Measurements from ENCODE around the gene CLINT1. TPM values are rescaled to one million over a fixed set of nuclear protein-coding genes. Genes with fewer than 3 reads are reported as not detected.
"Not testable (repeated sequence)": the region's sequence is repeated elsewhere in the genome, so short reads cannot be mapped to it uniquely, and the experiment has no call there.

CLINT1 gene
- total RNA-seq, result 10 to 100 TPM; 42.1 to 60.7 TPM

GRCh38 chr5:157858527-157859226 is at the start of gene CLINT1:
Gene CLINT1 (minus strand): TSS chr5:157859145. CDS start chr5:157858970, 175 bp downstream.
- H3K27ac Mint-ChIP-seq, result peak within 1 kb of the TSS; percentile 90
- H3K27me3 Mint-ChIP-seq, result no peaks in the 10 kb centered on the region
- H3K4me3 Mint-ChIP-seq, result peak within 1 kb of the TSS; percentile 81
- no peaks in the 10 kb centered on the region for H3K9me3 Mint-ChIP-seq
- peaks cover 51% of the 10 kb centered on the region for H3K4me1 Mint-ChIP-seq
- peaks cover 43% of the 10 kb centered on the region for H3K36me3 Mint-ChIP-seq (ENCODE audit: low read depth)
- ATAC-seq (replicated peaks), result peak; percentile 78

- ATAC-seq (replicated peaks), result no peak
- no peaks in the 10 kb centered on the region for H3K9me3 Mint-ChIP-seq
- H3K36me3 Mint-ChIP-seq (ENCODE audit: low read depth), result no peaks in the 10 kb centered on the region
- no peak overlapping the region for H3K27ac Mint-ChIP-seq
- peaks cover 3% of the 10 kb centered on the region for H3K27me3 Mint-ChIP-seq
- H3K4me1 Mint-ChIP-seq, result no peaks in the 10 kb centered on the region
- H3K4me3 Mint-ChIP-seq, result no peak overlapping the region
These were observed 49.5 kb upstream of the CLINT1 start for GRCh38 chr5:157908459-157908858.

- Mint-ChIP-seq H3K9me3 (no peaks in the 10 kb centered on the region), H3K27ac (no peak overlapping the region), H3K4me1 (no peaks in the 10 kb centered on the region), H3K36me3 (ENCODE audit: low read depth) (no peaks in the 10 kb centered on the region), H3K4me3 (no peak overlapping the region), H3K27me3 (peaks cover 6% of the 10 kb centered on the region)
- ATAC-seq (replicated peaks), result no peak
These were observed 48.5 kb upstream of the CLINT1 start for GRCh38 chr5:157907479-157907878.

- no peaks in the 10 kb centered on the region for H3K9me3 Mint-ChIP-seq
- H3K36me3 Mint-ChIP-seq (ENCODE audit: low read depth), result no peaks in the 10 kb centered on the region
- ATAC-seq (replicated peaks), result no peak
- no peak overlapping the region for H3K27ac Mint-ChIP-seq
- H3K4me1 Mint-ChIP-seq, result no peaks in the 10 kb centered on the region
- peaks cover 3% of the 10 kb centered on the region for H3K27me3 Mint-ChIP-seq
- no peak overlapping the region for H3K4me3 Mint-ChIP-seq
These were observed 44.1 kb upstream of the CLINT1 start for GRCh38 chr5:157903117-157903450.

- peaks cover 3% of the 10 kb centered on the region for H3K27me3 Mint-ChIP-seq
- no peak overlapping the region for H3K27ac Mint-ChIP-seq
- no peak for ATAC-seq (replicated peaks)
These were observed 43.6 kb upstream of the CLINT1 start for GRCh38 chr5:157902449-157903116.

GRCh38 chr5:157900644-157901043 is 41.7 kb upstream of the CLINT1 start:
- Mint-ChIP-seq H3K27ac (no peak overlapping the region), H3K36me3 (ENCODE audit: low read depth) (no peaks in the 10 kb centered on the region), H3K27me3 (peaks cover 3% of the 10 kb centered on the region), H3K4me1 (no peaks in the 10 kb centered on the region), H3K9me3 (no peaks in the 10 kb centered on the region), H3K4me3 (no peak overlapping the region)
- no peak for ATAC-seq (replicated peaks)

More at GRCh38 chr5:157902449-157903116, 43.6 kb upstream of the CLINT1 start:
- Mint-ChIP-seq H3K9me3 (no peaks in the 10 kb centered on the region), H3K4me1 (no peaks in the 10 kb centered on the region), H3K36me3 (ENCODE audit: low read depth) (no peaks in the 10 kb centered on the region), H3K4me3 (no peak overlapping the region)

GRCh38 chr5:157893611-157894010 is 34.7 kb upstream of the CLINT1 start:
- no peaks in the 10 kb centered on the region for H3K36me3 Mint-ChIP-seq (ENCODE audit: low read depth)
- ATAC-seq (replicated peaks), result no peak
- no peaks in the 10 kb centered on the region for H3K9me3 Mint-ChIP-seq
- H3K4me3 Mint-ChIP-seq, result no peak overlapping the region
- no peaks in the 10 kb centered on the region for H3K27me3 Mint-ChIP-seq
- H3K4me1 Mint-ChIP-seq, result peaks cover 7% of the 10 kb centered on the region
- H3K27ac Mint-ChIP-seq, result no peak overlapping the region

- ATAC-seq (replicated peaks), result peak; percentile 88
- H3K27me3 Mint-ChIP-seq, result no peaks in the 10 kb centered on the region
- no peaks in the 10 kb centered on the region for H3K9me3 Mint-ChIP-seq
- H3K27ac Mint-ChIP-seq, result peak overlapping the region; percentile 14
- H3K36me3 Mint-ChIP-seq (ENCODE audit: low read depth), result no peaks in the 10 kb centered on the region
- no peak overlapping the region for H3K4me3 Mint-ChIP-seq
- H3K4me1 Mint-ChIP-seq, result peaks cover 7% of the 10 kb centered on the region
These were observed 34.0 kb upstream of the CLINT1 start for GRCh38 chr5:157892974-157893373.

GRCh38 chr5:157890836-157891597 is 32.1 kb upstream of the CLINT1 start:
- Mint-ChIP-seq H3K27ac (no peak overlapping the region), H3K4me1 (peaks cover 7% of the 10 kb centered on the region)

GRCh38 chr5:157888814-157889532 is 30.0 kb upstream of the CLINT1 start:
- H3K27ac Mint-ChIP-seq, result no peak overlapping the region
- no peaks in the 10 kb centered on the region for H3K36me3 Mint-ChIP-seq (ENCODE audit: low read depth)
- no peak for ATAC-seq (replicated peaks)
- no peaks in the 10 kb centered on the region for H3K9me3 Mint-ChIP-seq
- H3K4me1 Mint-ChIP-seq, result peaks cover 7% of the 10 kb centered on the region
- H3K4me3 Mint-ChIP-seq, result no peak overlapping the region
- no peaks in the 10 kb centered on the region for H3K27me3 Mint-ChIP-seq

More at GRCh38 chr5:157890836-157891597, 32.1 kb upstream of the CLINT1 start:
- ATAC-seq (replicated peaks), result peak; percentile 42
- H3K27me3 Mint-ChIP-seq, result no peaks in the 10 kb centered on the region
- no peak overlapping the region for H3K4me3 Mint-ChIP-seq
- no peaks in the 10 kb centered on the region for H3K9me3 Mint-ChIP-seq
- H3K36me3 Mint-ChIP-seq (ENCODE audit: low read depth), result no peaks in the 10 kb centered on the region

- Mint-ChIP-seq H3K27me3 (no peaks in the 10 kb centered on the region), H3K36me3 (ENCODE audit: low read depth) (no peaks in the 10 kb centered on the region), H3K4me3 (no peak overlapping the region), H3K4me1 (no peaks in the 10 kb centered on the region), H3K27ac (no peak overlapping the region), H3K9me3 (no peaks in the 10 kb centered on the region)
- no peak for ATAC-seq (replicated peaks)
These were observed 27.9 kb upstream of the CLINT1 start for GRCh38 chr5:157886796-157887380.

- not testable (repeated sequence) for H3K9me3 Mint-ChIP-seq; H3K27ac Mint-ChIP-seq; H3K36me3 Mint-ChIP-seq (ENCODE audit: low read depth); H3K4me1 Mint-ChIP-seq; H3K4me3 Mint-ChIP-seq; ATAC-seq (replicated peaks); H3K27me3 Mint-ChIP-seq
These were observed 26.1 kb upstream of the CLINT1 start for GRCh38 chr5:157885051-157885450.

GRCh38 chr5:157881498-157881897 is 22.6 kb upstream of the CLINT1 start:
- H3K27ac Mint-ChIP-seq; H3K4me1 Mint-ChIP-seq; H3K36me3 Mint-ChIP-seq (ENCODE audit: low read depth): not testable (repeated sequence)

GRCh38 chr5:157877821-157878220 is 18.9 kb upstream of the CLINT1 start:
- ATAC-seq (replicated peaks), result no peak
- Mint-ChIP-seq H3K4me3 (no peak overlapping the region), H3K27ac (no peak overlapping the region), H3K4me1 (no peaks in the 10 kb centered on the region), H3K9me3 (no peaks in the 10 kb centered on the region), H3K27me3 (no peaks in the 10 kb centered on the region), H3K36me3 (ENCODE audit: low read depth) (no peaks in the 10 kb centered on the region)

More at GRCh38 chr5:157881498-157881897, 22.6 kb upstream of the CLINT1 start:
- not testable (repeated sequence) for H3K9me3 Mint-ChIP-seq; H3K4me3 Mint-ChIP-seq; H3K27me3 Mint-ChIP-seq; ATAC-seq (replicated peaks)
